ENCODE measurements around the gene BRD3OS. TPM values are rescaled to one million over a fixed set of nuclear protein-coding genes. Genes with fewer than 3 reads are reported as not detected.

The BRD3OS gene
- total and polyA plus RNA-seq, 8 donors, result 15.5 to 23.1 (median 18.3) TPM

GRCh38 chr9:134056483-134057306 is 31.4 kb downstream of the BRD3OS start:
- Histone ChIP-seq H3K36me3 (peaks cover 0 to 18% of the 10 kb centered on the region in 2 donors), H3K4me3 (no peak overlapping the region), H3K4me1 (peaks cover 24 to 75% of the 10 kb centered on the region in 2 donors)

GRCh38 chr9:134057307-134057657 is 32.0 kb downstream of the BRD3OS start:
- intact Hi-C loops (cut with DNase I), result no loop called here
- H3K4me1 ChIP-seq, result peaks cover 24 to 80% of the 10 kb centered on the region in 2 donors
- no peak for TF ChIP-seq CTCF (IDR thresholded peaks at IDR 0.05)
- H3K4me3 ChIP-seq, result no peak overlapping the region
- no peaks in the 10 kb centered on the region for H3K9me3 ChIP-seq
- peaks cover 0 to 13% of the 10 kb centered on the region in 2 donors for H3K36me3 ChIP-seq
- DNase-seq (no peak), ATAC-seq (no peak)
- H3K27me3 ChIP-seq, result no peaks in the 10 kb centered on the region
- H3K27ac ChIP-seq, result no peak overlapping the region

More at GRCh38 chr9:134056483-134057306, 31.4 kb downstream of the BRD3OS start:
- H3K27ac ChIP-seq, result peak overlapping the region in 1 of 2 donors; percentile 35
- no peaks in the 10 kb centered on the region for H3K9me3 ChIP-seq
- no peaks in the 10 kb centered on the region for H3K27me3 ChIP-seq
- no peak for TF ChIP-seq CTCF (IDR thresholded peaks at IDR 0.05)
- ATAC-seq, result peak; percentile 20
- peak in 2 of 4 donors; percentile 30 to 67 for DNase-seq
- intact Hi-C loops (cut with DNase I), result no loop called here

GRCh38 chr9:134057751-134058701 is 32.7 kb downstream of the BRD3OS start:
- intact Hi-C loops (cut with DNase I), result no loop called here
- no peak for TF ChIP-seq CTCF (IDR thresholded peaks at IDR 0.05)
- Histone ChIP-seq H3K4me1 (peaks cover 24 to 88% of the 10 kb centered on the region in 2 donors), H3K4me3 (no peak overlapping the region), H3K27me3 (no peaks in the 10 kb centered on the region), H3K9me3 (no peaks in the 10 kb centered on the region), H3K36me3 (peaks cover 0 to 5% of the 10 kb centered on the region in 2 donors), H3K27ac (no peak overlapping the region)
- DNase-seq (peak in 1 of 4 donors; percentile 31), ATAC-seq (no peak)

- peaks cover 24 to 95% of the 10 kb centered on the region in 2 donors for H3K4me1 ChIP-seq
- H3K4me3 ChIP-seq, result no peak overlapping the region
- H3K9me3 ChIP-seq, result no peaks in the 10 kb centered on the region
- DNase-seq (no peak), ATAC-seq (no peak)
- intact Hi-C loops (cut with DNase I), result no loop called here
- no peak for TF ChIP-seq CTCF (IDR thresholded peaks at IDR 0.05)
- no peaks in the 10 kb centered on the region for H3K27me3 ChIP-seq
- no peak overlapping the region for H3K27ac ChIP-seq
- H3K36me3 ChIP-seq, result no peaks in the 10 kb centered on the region
These were observed 33.4 kb downstream of the BRD3OS start for GRCh38 chr9:134058716-134059115.
